Panc1 (cell line): ENCODE results near the gene GNAO1. TPM values are rescaled to one million over a fixed set of nuclear protein-coding genes. Genes with fewer than 3 reads are reported as not detected.

Experiments
- ATAC-seq: fragments of 200-7000 bp; cut with Tn5 transposase; 2 replicates; pipeline ENCODE4 v1.9.1; 2020; ENCODE audit warnings: mild to moderate bottlenecking, moderate library complexity
- BruUV-seq: library from RNA; stranded (reverse); fragments of 400-500 nt; replicated peaks from 2 replicates; lab custom pipeline; 2021; lab: Mats Ljungman, UMichigan
- CTCF ChIA-PET: fragments of 300-600 bp; sonication (Branson Sonifier 250); formaldehyde crosslinking; loops from one replicate; lab custom pipeline; 2022; ENCODE audit warnings: antibody characterized with exemption; lab: Charles Lee
- POLR2A ChIA-PET: fragments of 300-600 bp; sonication (Branson Sonifier 250); formaldehyde crosslinking; loops from one replicate; lab custom pipeline; 2022; ENCODE audit warnings: antibody characterized with exemption; lab: Charles Lee
- DNase-seq: peaks from one replicate; pipeline ENCODE4 v3.0.0-alpha.2; 2010; ENCODE audit warnings: low read depth, low spot score
- H3K27ac ChIP-seq: 2 replicates; pipeline ENCODE4 v1.5.1; 2011; ENCODE audit warnings: mild to moderate bottlenecking, low read length, inconsistent platforms
- H3K27me3 ChIP-seq: fragments of 200-500 bp; sonication (Bioruptor generic); 2 replicates; pipeline ENCODE4 v1.6.0; 2014; ENCODE audit warnings: low read length, inconsistent platforms; ENCODE audit not compliant: control insufficient read depth, insufficient read depth
- H3K36me3 ChIP-seq: fragments of 200-500 bp; sonication (Bioruptor generic); 2 replicates; pipeline ENCODE4 v1.5.1; 2014; ENCODE audit warnings: inconsistent platforms, mild to moderate bottlenecking, low read length, moderate library complexity; ENCODE audit not compliant: control insufficient read depth, insufficient read depth
- H3K4me1 ChIP-seq: 2 replicates; pipeline ENCODE4 v1.5.1; 2011; ENCODE audit warnings: inconsistent platforms, mild to moderate bottlenecking, low read length, moderate library complexity; ENCODE audit not compliant: control insufficient read depth, insufficient read depth
- H3K4me3 ChIP-seq, 2 experiments: 2 replicates each; pipeline ENCODE4 v1.5.1; 2011 to 2012; ENCODE audit warnings: low read depth in 2 of 2, low read length in 2 of 2, mild to moderate bottlenecking in 2 of 2, inconsistent platforms in 1 of 2, moderate library complexity in 1 of 2
- H3K9me3 ChIP-seq: fragments of 200-500 bp; sonication (Bioruptor generic); 2 replicates; pipeline ENCODE4 v1.5.1; 2014; ENCODE audit warnings: low read depth, mild to moderate bottlenecking, inconsistent platforms, low read length, moderate library complexity; ENCODE audit not compliant: control insufficient read depth, insufficient read depth
- POLR2AphosphoS5 ChIP-seq: IDR thresholded peaks from 2 replicates; pipeline ENCODE4 v1.6.1; 2012; ENCODE audit warnings: mild to moderate bottlenecking, low read depth, low read length, moderate library complexity
- SIN3A ChIP-seq: IDR thresholded peaks from 2 replicates; pipeline ENCODE4 v1.6.1; 2012; ENCODE audit warnings: low read depth, mild to moderate bottlenecking, low read length, moderate library complexity, borderline replicate concordance; ENCODE audit not compliant: insufficient read depth
- TCF7L2 ChIP-seq: IDR thresholded peaks from 2 replicates; pipeline ENCODE4 v1.6.1; 2011; ENCODE audit warnings: mild to moderate bottlenecking, low read depth, low read length, inconsistent platforms
- in situ Hi-C: cut with HindIII; loops from 2 replicates; pipeline ENCODE4 v1.10.0; 2016; ENCODE audit warnings: low sequenced_read_pairs, low pct_unique_long_range_greater_than_20kb
- intact Hi-C: fragments of 100-400 bp; cut with micrococcal nuclease; formaldehyde crosslinking; loops from one replicate; pipeline ENCODE4 v1.10.0; 2022; ENCODE audit not compliant: unreplicated experiment
- total RNA-seq: library from RNA; stranded (reverse); gene quantifications from one replicate; pipeline ENCODE4 v1.2.1, GENCODE V29; 2021; ENCODE audit not compliant: unreplicated experiment
- TF ChIP-seq, protein P1 (sequence below): fragments of 450-650 bp; IDR thresholded peaks from 2 replicates; pipeline ENCODE4 v1.5.1; 2017; ENCODE audit warnings: mild to moderate bottlenecking
- TF ChIP-seq, protein P2 (sequence below), 2 experiments: IDR thresholded peaks; 2 replicates each; pipeline ENCODE4 v1.6.1; 2011 to 2012; ENCODE audit warnings: low read depth in 2 of 2, control low read depth in 1 of 2, low read length in 1 of 2, mild to moderate bottlenecking in 1 of 2, moderate library complexity in 1 of 2; ENCODE audit not compliant: insufficient read depth in 1 of 2

GNAO1 gene
- total RNA-seq, 1 experiment from 2014 or later: 33.4 TPM

DNA sequence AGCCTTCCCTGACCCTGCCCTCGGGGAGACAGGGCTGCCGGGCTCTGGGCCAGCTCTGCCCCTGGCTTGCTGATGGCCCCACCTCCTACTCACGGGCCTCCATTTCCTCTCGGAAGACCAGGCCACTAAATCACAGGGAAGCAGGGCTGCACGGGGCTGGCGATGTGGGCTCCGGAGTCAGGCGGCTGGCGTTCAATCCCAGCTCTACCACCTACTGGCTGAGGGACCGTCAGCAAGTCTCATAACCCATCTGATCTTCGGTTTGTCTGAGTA is 120.7 kb downstream of the GNAO1 start:
- H3K4me1 ChIP-seq: no peaks in the 10 kb centered on the region
- H3K9me3 ChIP-seq: no peaks in the 10 kb centered on the region
- H3K27ac ChIP-seq: no peak overlapping the region
- no TSS peak for BruUV-seq
- CTCF ChIA-PET: no interaction called here
- ATAC-seq (no peak), DNase-seq (no peak)
- H3K27me3 ChIP-seq: no peaks in the 10 kb centered on the region
- in situ Hi-C loops: no loop called here
- no peaks in the 10 kb centered on the region for H3K36me3 ChIP-seq
- POLR2A ChIA-PET: no interaction called here
- intact Hi-C loops: loop anchor here (10.0 kb wide), 1 partner anchor 367 kb away; no protein-coding TSS in a partner anchor
- no peak overlapping the region for H3K4me3 ChIP-seq
- TF ChIP-seq, protein P1, sequence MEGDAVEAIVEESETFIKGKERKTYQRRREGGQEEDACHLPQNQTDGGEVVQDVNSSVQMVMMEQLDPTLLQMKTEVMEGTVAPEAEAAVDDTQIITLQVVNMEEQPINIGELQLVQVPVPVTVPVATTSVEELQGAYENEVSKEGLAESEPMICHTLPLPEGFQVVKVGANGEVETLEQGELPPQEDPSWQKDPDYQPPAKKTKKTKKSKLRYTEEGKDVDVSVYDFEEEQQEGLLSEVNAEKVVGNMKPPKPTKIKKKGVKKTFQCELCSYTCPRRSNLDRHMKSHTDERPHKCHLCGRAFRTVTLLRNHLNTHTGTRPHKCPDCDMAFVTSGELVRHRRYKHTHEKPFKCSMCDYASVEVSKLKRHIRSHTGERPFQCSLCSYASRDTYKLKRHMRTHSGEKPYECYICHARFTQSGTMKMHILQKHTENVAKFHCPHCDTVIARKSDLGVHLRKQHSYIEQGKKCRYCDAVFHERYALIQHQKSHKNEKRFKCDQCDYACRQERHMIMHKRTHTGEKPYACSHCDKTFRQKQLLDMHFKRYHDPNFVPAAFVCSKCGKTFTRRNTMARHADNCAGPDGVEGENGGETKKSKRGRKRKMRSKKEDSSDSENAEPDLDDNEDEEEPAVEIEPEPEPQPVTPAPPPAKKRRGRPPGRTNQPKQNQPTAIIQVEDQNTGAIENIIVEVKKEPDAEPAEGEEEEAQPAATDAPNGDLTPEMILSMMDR: no peak
- TF ChIP-seq SIN3A (no peak), POLR2AphosphoS5 (no peak), TCF7L2 (no peak)
- TF ChIP-seq, protein P2, sequence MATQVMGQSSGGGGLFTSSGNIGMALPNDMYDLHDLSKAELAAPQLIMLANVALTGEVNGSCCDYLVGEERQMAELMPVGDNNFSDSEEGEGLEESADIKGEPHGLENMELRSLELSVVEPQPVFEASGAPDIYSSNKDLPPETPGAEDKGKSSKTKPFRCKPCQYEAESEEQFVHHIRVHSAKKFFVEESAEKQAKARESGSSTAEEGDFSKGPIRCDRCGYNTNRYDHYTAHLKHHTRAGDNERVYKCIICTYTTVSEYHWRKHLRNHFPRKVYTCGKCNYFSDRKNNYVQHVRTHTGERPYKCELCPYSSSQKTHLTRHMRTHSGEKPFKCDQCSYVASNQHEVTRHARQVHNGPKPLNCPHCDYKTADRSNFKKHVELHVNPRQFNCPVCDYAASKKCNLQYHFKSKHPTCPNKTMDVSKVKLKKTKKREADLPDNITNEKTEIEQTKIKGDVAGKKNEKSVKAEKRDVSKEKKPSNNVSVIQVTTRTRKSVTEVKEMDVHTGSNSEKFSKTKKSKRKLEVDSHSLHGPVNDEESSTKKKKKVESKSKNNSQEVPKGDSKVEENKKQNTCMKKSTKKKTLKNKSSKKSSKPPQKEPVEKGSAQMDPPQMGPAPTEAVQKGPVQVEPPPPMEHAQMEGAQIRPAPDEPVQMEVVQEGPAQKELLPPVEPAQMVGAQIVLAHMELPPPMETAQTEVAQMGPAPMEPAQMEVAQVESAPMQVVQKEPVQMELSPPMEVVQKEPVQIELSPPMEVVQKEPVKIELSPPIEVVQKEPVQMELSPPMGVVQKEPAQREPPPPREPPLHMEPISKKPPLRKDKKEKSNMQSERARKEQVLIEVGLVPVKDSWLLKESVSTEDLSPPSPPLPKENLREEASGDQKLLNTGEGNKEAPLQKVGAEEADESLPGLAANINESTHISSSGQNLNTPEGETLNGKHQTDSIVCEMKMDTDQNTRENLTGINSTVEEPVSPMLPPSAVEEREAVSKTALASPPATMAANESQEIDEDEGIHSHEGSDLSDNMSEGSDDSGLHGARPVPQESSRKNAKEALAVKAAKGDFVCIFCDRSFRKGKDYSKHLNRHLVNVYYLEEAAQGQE (IDR thresholded peaks at IDR 0.05; ENCODE audit: insufficient read depth in 1 of 2, low read depth in 2 of 2, low read length in 1 of 2): no peak

DNA sequence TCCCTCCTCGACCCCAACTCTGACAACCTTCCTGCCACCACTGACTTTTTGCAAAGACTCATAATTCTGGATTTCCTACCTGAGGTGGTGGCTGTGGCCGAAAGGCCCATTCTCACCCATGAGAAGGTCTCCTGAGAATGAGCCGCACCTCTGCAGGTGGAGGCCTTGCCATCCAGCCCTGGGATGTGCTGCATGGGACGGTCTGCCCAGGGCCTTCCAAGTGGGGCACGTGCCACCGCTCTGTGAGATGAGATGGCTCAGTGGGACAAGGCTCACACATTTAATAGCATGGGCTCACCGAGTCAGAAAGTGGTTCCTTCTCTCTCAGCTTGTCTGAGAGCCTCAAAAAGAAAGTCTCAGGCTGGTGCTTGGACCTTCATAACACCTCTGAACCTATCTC is 121.3 kb downstream of the GNAO1 start:
- no TSS peak for BruUV-seq

More for the DNA sequence above, 121.3 kb downstream of the GNAO1 start:
- in situ Hi-C loops: no loop called here
- TF ChIP-seq, protein P1: no peak
- TF ChIP-seq POLR2AphosphoS5: no peak
- TF ChIP-seq, protein P2 (IDR thresholded peaks at IDR 0.05; ENCODE audit: insufficient read depth in 1 of 2, low read depth in 2 of 2, low read length in 1 of 2): no peak
- no peak for TF ChIP-seq SIN3A
- no peak for TF ChIP-seq TCF7L2
- ChIA-PET CTCF (no interaction called here), POLR2A (no interaction called here)
- intact Hi-C loops: loop anchor here (10.0 kb wide), 1 partner anchor 368 kb away; no protein-coding TSS in a partner anchor
- no peak for DNase-seq
- Histone ChIP-seq H3K27me3 (no peaks in the 10 kb centered on the region), H3K9me3 (no peaks in the 10 kb centered on the region), H3K4me3 (no peak overlapping the region), H3K4me1 (no peaks in the 10 kb centered on the region), H3K27ac (no peak overlapping the region), H3K36me3 (no peaks in the 10 kb centered on the region)
- ATAC-seq: no peak
